Stimulated activated naive B cell treated with anti-CD40 and anti-IgM and Interleukin-4, amounts not matched to agents 10 μg/mL and 1 μg/mL and 100 μg/mL, for 72 hours (primary cell): Measurements from ENCODE around the gene FAM174C.

Experiments
- ATAC-seq, 2 donors: fragments of 150-1000 bp; cut with Tn5 transposase; replicated peaks; 2 replicates each; pipeline ENCODE4 v1.10.0; 2021; ENCODE audit warnings: moderate library complexity in 1 of 2
- DNase-seq: peaks from one replicate; pipeline ENCODE4 v3.0.0; 2021
- H3K27ac Mint-ChIP-seq: one replicate; pipeline ENCODE4 v1.8.0; 2022; ENCODE audit warnings: mild to moderate bottlenecking, mixed read lengths
- H3K27me3 Mint-ChIP-seq, 2 donors: one replicate each; pipeline ENCODE4 v1.8.0; 2022; ENCODE audit warnings: mixed read lengths in 2 of 2
- H3K36me3 Mint-ChIP-seq, 2 donors: one replicate each; pipeline ENCODE4 v1.8.0; 2022; ENCODE audit warnings: mixed read lengths in 2 of 2, mild to moderate bottlenecking in 1 of 2
- H3K4me1 Mint-ChIP-seq, 2 donors: one replicate each; pipeline ENCODE4 v1.8.0; 2022; ENCODE audit warnings: mixed read lengths in 2 of 2, mild to moderate bottlenecking in 1 of 2
- H3K4me3 Mint-ChIP-seq, 2 donors: one replicate each; pipeline ENCODE4 v1.8.0; 2022; ENCODE audit warnings: mild to moderate bottlenecking in 2 of 2, mixed read lengths in 2 of 2, moderate library complexity in 1 of 2
- H3K9me3 Mint-ChIP-seq, 2 donors: one replicate each; pipeline ENCODE4 v1.8.0; 2022; ENCODE audit warnings: mixed read lengths in 2 of 2, mild to moderate bottlenecking in 1 of 2

The FAM174C gene

GRCh38 chr19:1284293-1284978 is 9.1 kb downstream of the FAM174C start:
- Mint-ChIP-seq H3K9me3 (no peaks in the 10 kb centered on the region), H3K27ac (peak overlapping the region; percentile 38), H3K27me3 (peaks cover 38 to 51% of the 10 kb centered on the region in 2 donors), H3K4me1 (peaks cover 20 to 24% of the 10 kb centered on the region in 2 donors), H3K36me3 (peaks cover 12 to 16% of the 10 kb centered on the region in 2 donors), H3K4me3 (peak overlapping the region; percentile 54 to 66)
- ATAC-seq (no peak), DNase-seq (no peak)

- Mint-ChIP-seq H3K9me3 (no peaks in the 10 kb centered on the region), H3K4me1 (peaks cover 14 to 17% of the 10 kb centered on the region in 2 donors), H3K27me3 (peaks cover 38 to 59% of the 10 kb centered on the region in 2 donors), H3K4me3 (peak overlapping the region; percentile 54 to 66), H3K27ac (no peak overlapping the region), H3K36me3 (peaks cover 5 to 9% of the 10 kb centered on the region in 2 donors)
- DNase-seq (no peak), ATAC-seq (no peak)
Observed at GRCh38 chr19:1284979-1285736, 9.8 kb downstream of the FAM174C start.

- ATAC-seq: no peak
- Mint-ChIP-seq H3K27me3 (peaks cover 38 to 62% of the 10 kb centered on the region in 2 donors), H3K4me3 (peak within 1 kb of the TSS; percentile 79 to 81), H3K36me3 (peaks cover 2 to 5% of the 10 kb centered on the region in 2 donors), H3K27ac (no peak within 1 kb of the TSS), H3K9me3 (no peaks in the 10 kb centered on the region), H3K4me1 (peaks cover 10 to 12% of the 10 kb centered on the region in 2 donors)
- no peak for DNase-seq
Observed at GRCh38 chr19:1285737-1286360, 10.5 kb downstream of the FAM174C start, which contains the start of gene EFNA2. Gene EFNA2, plus strand, starts transcription at chr19:1285873. Its CDS starts 296 bp downstream, at chr19:1286169.

- H3K9me3 Mint-ChIP-seq: no peaks in the 10 kb centered on the region
- H3K4me3 Mint-ChIP-seq: peak overlapping the region; percentile 79 to 81
- H3K36me3 Mint-ChIP-seq: peaks cover under 1 to 1% of the 10 kb centered on the region in 2 donors
- peaks cover 35 to 68% of the 10 kb centered on the region in 2 donors for H3K27me3 Mint-ChIP-seq
- H3K27ac Mint-ChIP-seq: no peak overlapping the region
- H3K4me1 Mint-ChIP-seq: peaks cover 8 to 12% of the 10 kb centered on the region in 2 donors
- ATAC-seq: no peak
- no peak for DNase-seq
Observed at GRCh38 chr19:1286487-1287353, 11.4 kb downstream of the FAM174C start.

GRCh38 chr19:1287354-1288225 is 12.3 kb downstream of the FAM174C start:
- Mint-ChIP-seq H3K9me3 (no peaks in the 10 kb centered on the region), H3K4me1 (peaks cover 10 to 18% of the 10 kb centered on the region in 2 donors), H3K4me3 (peak overlapping the region in 1 of 2 donors; percentile 51), H3K27me3 (peaks cover 38 to 76% of the 10 kb centered on the region in 2 donors), H3K36me3 (no peaks in the 10 kb centered on the region), H3K27ac (no peak overlapping the region)
- no peak for DNase-seq
- no peak for ATAC-seq

GRCh38 chr19:1288226-1288612 is 12.9 kb downstream of the FAM174C start:
- no peak overlapping the region for H3K4me3 Mint-ChIP-seq
- no peak for ATAC-seq
- peaks cover 38 to 77% of the 10 kb centered on the region in 2 donors for H3K27me3 Mint-ChIP-seq
- no peaks in the 10 kb centered on the region for H3K36me3 Mint-ChIP-seq
- peaks cover 10 to 18% of the 10 kb centered on the region in 2 donors for H3K4me1 Mint-ChIP-seq
- no peak overlapping the region for H3K27ac Mint-ChIP-seq
- DNase-seq: no peak
- no peaks in the 10 kb centered on the region for H3K9me3 Mint-ChIP-seq

- H3K27ac Mint-ChIP-seq: no peak overlapping the region
- no peak overlapping the region for H3K4me3 Mint-ChIP-seq
- ATAC-seq (no peak), DNase-seq (no peak)
- H3K4me1 Mint-ChIP-seq: peaks cover 10 to 18% of the 10 kb centered on the region in 2 donors
- H3K36me3 Mint-ChIP-seq: no peaks in the 10 kb centered on the region
- no peaks in the 10 kb centered on the region for H3K9me3 Mint-ChIP-seq
- H3K27me3 Mint-ChIP-seq: peaks cover 37 to 77% of the 10 kb centered on the region in 2 donors
Observed at GRCh38 chr19:1288833-1289685, 13.7 kb downstream of the FAM174C start.

- DNase-seq (no peak), ATAC-seq (no peak)
- Mint-ChIP-seq H3K27ac (no peak overlapping the region), H3K9me3 (no peaks in the 10 kb centered on the region), H3K4me1 (peaks cover 10 to 18% of the 10 kb centered on the region in 2 donors), H3K27me3 (peaks cover 37 to 77% of the 10 kb centered on the region in 2 donors), H3K36me3 (no peaks in the 10 kb centered on the region), H3K4me3 (no peak overlapping the region)
Observed at GRCh38 chr19:1289686-1290025, 14.3 kb downstream of the FAM174C start.

- H3K9me3 Mint-ChIP-seq: no peaks in the 10 kb centered on the region
- peaks cover 37 to 77% of the 10 kb centered on the region in 2 donors for H3K27me3 Mint-ChIP-seq
- H3K4me3 Mint-ChIP-seq: no peak overlapping the region
- DNase-seq (no peak), ATAC-seq (no peak)
- H3K36me3 Mint-ChIP-seq: no peaks in the 10 kb centered on the region
- H3K4me1 Mint-ChIP-seq: peaks cover 7 to 24% of the 10 kb centered on the region in 2 donors
- H3K27ac Mint-ChIP-seq: no peak overlapping the region
Observed at GRCh38 chr19:1290196-1290702, 14.9 kb downstream of the FAM174C start.

- peaks cover 39 to 79% of the 10 kb centered on the region in 2 donors for H3K27me3 Mint-ChIP-seq
- H3K36me3 Mint-ChIP-seq: no peaks in the 10 kb centered on the region
- no peak overlapping the region for H3K27ac Mint-ChIP-seq
- peaks cover 9 to 27% of the 10 kb centered on the region in 2 donors for H3K4me1 Mint-ChIP-seq
- ATAC-seq: no peak
- H3K4me3 Mint-ChIP-seq: no peak overlapping the region
- H3K9me3 Mint-ChIP-seq: no peaks in the 10 kb centered on the region
- no peak for DNase-seq
Observed at GRCh38 chr19:1290703-1291651, 15.6 kb downstream of the FAM174C start.

GRCh38 chr19:1291761-1292418 is 16.6 kb downstream of the FAM174C start:
- ATAC-seq: peak in 1 of 2 donors; percentile 31
- no peak overlapping the region for H3K4me3 Mint-ChIP-seq
- peaks cover 6 to 21% of the 10 kb centered on the region in 2 donors for H3K4me1 Mint-ChIP-seq
- peaks cover 34 to 72% of the 10 kb centered on the region in 2 donors for H3K27me3 Mint-ChIP-seq
- H3K36me3 Mint-ChIP-seq: no peaks in the 10 kb centered on the region
- no peak for DNase-seq
- peak overlapping the region; percentile 14 for H3K27ac Mint-ChIP-seq
- H3K9me3 Mint-ChIP-seq: no peaks in the 10 kb centered on the region
